Caki2 (cell line): ENCODE data around the gene FBXL16. TPM values are rescaled to one million over a fixed set of nuclear protein-coding genes. Genes with fewer than 3 reads are reported as not detected.

ENCODE experiments used
- total RNA-seq: library from RNA; depleted of rRNA; stranded (reverse); fragments of >200 nt; shearing (Covaris generic); gene quantifications from 2 replicates; pipeline ENCODE4 v1.2.3, GENCODE V29; 2014; ENCODE audit warnings: low replicate concordance; rRNA removed

FBXL16 gene
- total RNA-seq, 1 experiment from 2014 or later = 25.7 TPM

Other genes with a start within 250 kb of the FBXL16 start
- gene CAPN15, start 178.1 kb downstream of the FBXL16 start, total RNA-seq = 60.1 and 70.1 TPM in 2 replicates
- not detected in 2 replicates for gene PRR35, start 145.4 kb downstream of the FBXL16 start, total RNA-seq
- gene NHLRC4, start 138.8 kb downstream of the FBXL16 start, total RNA-seq = 1.2 and 4.0 TPM in 2 replicates
- gene PIGQ, start 135.8 kb downstream of the FBXL16 start, total RNA-seq = 53.4 and 65.5 TPM in 2 replicates
- 22.4 and 33.2 TPM in 2 replicates for gene RAB40C, start 115.7 kb downstream of the FBXL16 start, total RNA-seq
- gene WFIKKN1, start 74.8 kb downstream of the FBXL16 start, total RNA-seq = 0.07 TPM in 1 of 2 replicates, not detected in the other
- 433 and 438 TPM in 2 replicates for gene METTL26, start 69.5 kb downstream of the FBXL16 start, total RNA-seq
- 93.0 and 94.1 TPM in 2 replicates for gene MCRIP2, start 64.0 kb downstream of the FBXL16 start, total RNA-seq
- gene WDR90, start 56.4 kb downstream of the FBXL16 start, total RNA-seq = 12.3 and 52.7 TPM in 2 replicates
- 91.5 and 99.0 TPM in 2 replicates for gene RHOT2, start 37.7 kb downstream of the FBXL16 start, total RNA-seq
- gene RHBDL1, start 30.1 kb downstream of the FBXL16 start, total RNA-seq = 0.12 and 0.68 TPM in 2 replicates
- gene STUB1, start 25.4 kb downstream of the FBXL16 start, total RNA-seq = 453 and 482 TPM in 2 replicates
- 116 and 147 TPM in 2 replicates for gene JMJD8, start 21.5 kb downstream of the FBXL16 start, total RNA-seq
- gene WDR24, start 15.4 kb downstream of the FBXL16 start, total RNA-seq = 24.6 and 30.1 TPM in 2 replicates
- gene METRN, start 9.3 kb upstream of the FBXL16 start, total RNA-seq = 1,206 and 1,492 TPM in 2 replicates
- 95.7 and 164 TPM in 2 replicates for gene ANTKMT, start 15.3 kb upstream of the FBXL16 start, total RNA-seq
- gene CCDC78, start 20.6 kb upstream of the FBXL16 start, total RNA-seq = 4.5 and 10.3 TPM in 2 replicates
- gene HAGHL, start 21.3 kb upstream of the FBXL16 start, total RNA-seq = 48.0 and 73.6 TPM in 2 replicates
- gene CIAO3, start 35.2 kb upstream of the FBXL16 start, total RNA-seq = 52.8 and 75.6 TPM in 2 replicates
- gene MSLN, start 54.9 kb upstream of the FBXL16 start, total RNA-seq = not detected in 2 replicates
- 50.0 and 75.0 TPM in 2 replicates for gene RPUSD1, start 82.6 kb upstream of the FBXL16 start, total RNA-seq
- 52.2 and 56.9 TPM in 2 replicates for gene CHTF18, start 82.8 kb upstream of the FBXL16 start, total RNA-seq
- gene GNG13, start 94.9 kb upstream of the FBXL16 start, total RNA-seq = not detected in 2 replicates